ENCODE data around the gene PCDHA1.

The PCDHA1 gene

GRCh38 chr5:141007791-141008190 is 221.9 kb downstream of the PCDHA1 start:
- no peak for DNase-seq
- in situ Hi-C loops (cut with MboI; ENCODE audit: low pct_unique_long_range_greater_than_20kb, low sequenced_read_pairs): no loop called here

- DNase-seq: no peak
- in situ Hi-C loops (cut with MboI; ENCODE audit: low pct_unique_long_range_greater_than_20kb, low sequenced_read_pairs): no loop called here
Observed at GRCh38 chr5:141010047-141010793, 224.3 kb downstream of the PCDHA1 start.

GRCh38 chr5:141017943-141018342 is 232.0 kb downstream of the PCDHA1 start:
- DNase-seq: no peak
- in situ Hi-C loops (cut with MboI; ENCODE audit: low pct_unique_long_range_greater_than_20kb, low sequenced_read_pairs): no loop called here

- in situ Hi-C loops (cut with MboI; ENCODE audit: low pct_unique_long_range_greater_than_20kb, low sequenced_read_pairs): no loop called here
Observed at GRCh38 chr5:141022384-141022783, 236.4 kb downstream of the PCDHA1 start.

GRCh38 chr5:141031006-141031405 is 245.1 kb downstream of the PCDHA1 start:
- in situ Hi-C loops (cut with MboI; ENCODE audit: low pct_unique_long_range_greater_than_20kb, low sequenced_read_pairs): loop anchor here (25.0 kb wide), 1 partner anchor 169 kb away; the partner anchor contains the start of genes PCDHA10 and PCDHA11
- DNase-seq: no peak

More at GRCh38 chr5:141022384-141022783, 236.4 kb downstream of the PCDHA1 start:
- no peak for DNase-seq

- DNase-seq: no peak
- in situ Hi-C loops (cut with MboI; ENCODE audit: low pct_unique_long_range_greater_than_20kb, low sequenced_read_pairs): loop anchor here (25.0 kb wide), 1 partner anchor 170 kb away; the partner anchor contains the start of genes PCDHA10 and PCDHA11
Observed at GRCh38 chr5:141032626-141033025, 246.7 kb downstream of the PCDHA1 start.

- DNase-seq: no peak
- in situ Hi-C loops (cut with MboI; ENCODE audit: low pct_unique_long_range_greater_than_20kb, low sequenced_read_pairs): loop anchor here (25.0 kb wide), 1 partner anchor 177 kb away; the partner anchor contains the start of genes PCDHA10 and PCDHA11
Observed at GRCh38 chr5:141039061-141039460, 253.1 kb downstream of the PCDHA1 start.

GRCh38 chr5:141039517-141039916 is 253.6 kb downstream of the PCDHA1 start:
- DNase-seq: no peak
- in situ Hi-C loops (cut with MboI; ENCODE audit: low pct_unique_long_range_greater_than_20kb, low sequenced_read_pairs): loop anchor here (25.0 kb wide), 1 partner anchor 177 kb away; the partner anchor contains the start of genes PCDHA10 and PCDHA11

GRCh38 chr5:141040093-141040770 is 254.3 kb downstream of the PCDHA1 start:
- in situ Hi-C loops (cut with MboI; ENCODE audit: low pct_unique_long_range_greater_than_20kb, low sequenced_read_pairs): loop anchor here (25.0 kb wide), 1 partner anchor 178 kb away; the partner anchor contains the start of genes PCDHA10 and PCDHA11
- DNase-seq: peak; percentile 27

GRCh38 chr5:141040771-141041426 is 255.0 kb downstream of the PCDHA1 start:
- in situ Hi-C loops (cut with MboI; ENCODE audit: low pct_unique_long_range_greater_than_20kb, low sequenced_read_pairs): loop anchor here (25.0 kb wide), 1 partner anchor 179 kb away; the partner anchor contains the start of genes PCDHA10 and PCDHA11
- DNase-seq: peak; percentile 91

- in situ Hi-C loops (cut with MboI; ENCODE audit: low pct_unique_long_range_greater_than_20kb, low sequenced_read_pairs): loop anchor here (25.0 kb wide), 1 partner anchor 179 kb away; the partner anchor contains the start of genes PCDHA10 and PCDHA11
- DNase-seq: no peak
Observed at GRCh38 chr5:141041427-141041785, 255.5 kb downstream of the PCDHA1 start.

GRCh38 chr5:141042555-141042954 is 256.6 kb downstream of the PCDHA1 start:
- in situ Hi-C loops (cut with MboI; ENCODE audit: low pct_unique_long_range_greater_than_20kb, low sequenced_read_pairs): loop anchor here (25.0 kb wide), 1 partner anchor 180 kb away; the partner anchor contains the start of genes PCDHA10 and PCDHA11
- no peak for DNase-seq

- in situ Hi-C loops (cut with MboI; ENCODE audit: low pct_unique_long_range_greater_than_20kb, low sequenced_read_pairs): no loop called here
- no peak for DNase-seq
Observed at GRCh38 chr5:141050622-141051520, 264.9 kb downstream of the PCDHA1 start, which contains the start of gene PCDHB1. TSS of gene PCDHB1 (plus strand) at chr5:141051374. CDS start at chr5:141051471, 97 bp downstream.

- no peak for DNase-seq
- in situ Hi-C loops (cut with MboI; ENCODE audit: low pct_unique_long_range_greater_than_20kb, low sequenced_read_pairs): no loop called here
Observed at GRCh38 chr5:141051521-141051866, 265.6 kb downstream of the PCDHA1 start.
